Erythroblast (primary cell): ENCODE measurements around the gene MAP2K6.

ENCODE experiments used
- GATA1 ChIP-seq: IDR thresholded peaks from 2 replicates; pipeline ENCODE4 v1.6.1; 2011; ENCODE audit warnings: low read depth, mild to moderate bottlenecking, control low read depth, low read length, moderate library complexity
- POLR2A ChIP-seq: IDR thresholded peaks from 2 replicates; pipeline ENCODE4 v1.6.1; 2011; ENCODE audit warnings: mild to moderate bottlenecking, low read length

GRCh38 chr17:69435971-69436696, 21.6 kb downstream of the MAP2K6 start:
- TF ChIP-seq POLR2A (no peak), GATA1 (no peak)
